Trophoblast cell (in vitro differentiated cells and primary cell): Measurements from ENCODE around the gene RAMP3. TPM values are rescaled to one million over a fixed set of nuclear protein-coding genes. Genes with fewer than 3 reads are reported as not detected.

Experiments
- DNase-seq, 2 donors: peaks; one replicate each; pipeline ENCODE4 v3.0.0-alpha.2; 2016
- H2AFZ ChIP-seq: 2 replicates; pipeline ENCODE4 v1.6.1; 2013; ENCODE audit warnings: low read length, moderate library complexity, mild to moderate bottlenecking; ENCODE audit not compliant: insufficient read depth, poor library complexity
- H2AK5ac ChIP-seq: 2 replicates; pipeline ENCODE4 v1.6.1; 2013; ENCODE audit warnings: mild to moderate bottlenecking, low read length
- H2BK120ac ChIP-seq: 2 replicates; pipeline ENCODE4 v1.6.1; 2013; ENCODE audit warnings: low read length, mild to moderate bottlenecking, moderate library complexity; ENCODE audit not compliant: insufficient read depth, poor library complexity
- H2BK12ac ChIP-seq: 2 replicates; pipeline ENCODE4 v1.6.1; 2013; ENCODE audit warnings: mild to moderate bottlenecking, low read length, moderate library complexity
- H2BK5ac ChIP-seq: 2 replicates; pipeline ENCODE4 v1.6.1; 2013; ENCODE audit warnings: low read length, low read depth, moderate library complexity, mild to moderate bottlenecking; ENCODE audit not compliant: poor library complexity
- H3K14ac ChIP-seq: 2 replicates; pipeline ENCODE4 v1.6.1; 2013; ENCODE audit warnings: mild to moderate bottlenecking, low read length
- H3K18ac ChIP-seq: 2 replicates; pipeline ENCODE4 v1.6.1; 2013; ENCODE audit warnings: mild to moderate bottlenecking, low read length
- H3K23ac ChIP-seq: 2 replicates; pipeline ENCODE4 v1.6.1; 2013; ENCODE audit warnings: low read length
- H3K27ac ChIP-seq: 2 replicates; pipeline ENCODE4 v1.5.1; 2013; ENCODE audit warnings: low read depth, mild to moderate bottlenecking, inconsistent platforms, low read length, moderate library complexity
- H3K27me3 ChIP-seq: 2 replicates; pipeline ENCODE4 v1.6.1; 2013; ENCODE audit warnings: inconsistent platforms, mild to moderate bottlenecking, low read length, moderate library complexity; ENCODE audit not compliant: insufficient read depth
- H3K36me3 ChIP-seq, 2 experiments: 1 replicate in 1 of 2; 2 replicates in 1 of 2; pipeline ENCODE4 v1.6.1; 2013; ENCODE audit warnings: low read length in 2 of 2, mild to moderate bottlenecking in 2 of 2, moderate library complexity in 1 of 2; ENCODE audit not compliant: insufficient read depth in 2 of 2, control insufficient read depth in 1 of 2
- H3K4ac ChIP-seq: 2 replicates; pipeline ENCODE4 v1.6.1; 2013; ENCODE audit warnings: low read depth, mild to moderate bottlenecking, low read length, moderate library complexity
- H3K4me1 ChIP-seq, 2 experiments: 1 replicate in 1 of 2; 2 replicates in 1 of 2; pipeline ENCODE4 v1.6.1; 2013; ENCODE audit warnings: low read length in 2 of 2, mild to moderate bottlenecking in 2 of 2, moderate library complexity in 1 of 2; ENCODE audit not compliant: insufficient read depth in 2 of 2, control insufficient read depth in 1 of 2
- H3K4me2 ChIP-seq: 2 replicates; pipeline ENCODE4 v1.6.1; 2013; ENCODE audit warnings: inconsistent platforms, mild to moderate bottlenecking, low read length, moderate library complexity
- H3K4me3 ChIP-seq: 2 replicates; pipeline ENCODE4 v1.5.1; 2013; ENCODE audit warnings: mild to moderate bottlenecking, low read depth, low read length, inconsistent platforms
- H3K79me1 ChIP-seq: one replicate; pipeline ENCODE4 v1.6.1; 2013; ENCODE audit warnings: low read length
- H3K79me2 ChIP-seq: 2 replicates; pipeline ENCODE4 v1.6.1; 2013; ENCODE audit warnings: low read length, mild to moderate bottlenecking; ENCODE audit not compliant: control insufficient read depth, insufficient read depth, poor library complexity
- H3K9ac ChIP-seq: 2 replicates; pipeline ENCODE4 v1.6.1; 2013; ENCODE audit warnings: mild to moderate bottlenecking, low read length
- H3K9me3 ChIP-seq: 2 replicates; pipeline ENCODE4 v1.6.1; 2013; ENCODE audit warnings: low read depth, mild to moderate bottlenecking, control low read depth, inconsistent platforms, low read length; ENCODE audit not compliant: insufficient read depth
- H4K12ac ChIP-seq: 2 replicates; pipeline ENCODE4 v1.6.1; 2013; ENCODE audit warnings: low read depth, mild to moderate bottlenecking, low read length, moderate library complexity
- H4K8ac ChIP-seq: 2 replicates; pipeline ENCODE4 v1.6.1; 2013; ENCODE audit warnings: low read depth, mild to moderate bottlenecking, low read length, moderate library complexity
- H4K91ac ChIP-seq: one replicate; pipeline ENCODE4 v1.6.1; 2013; ENCODE audit warnings: low read depth, mild to moderate bottlenecking, low read length, moderate library complexity
- WGBS: extraction: QIAGEN DNeasy Blood & Tissue Kit; methylation state at CpG from one replicate; pipeline ENCODE4 v1.1.7; 2013; ENCODE audit warnings: missing lambda C conversion rate; ENCODE audit not compliant: insufficient read length, insufficient coverage; ENCODE audit errors: extremely low coverage; 5-methylcytosine and 5-hydroxymethylcytosine counted together
- polyA plus RNA-seq: library from polyadenylated mRNA; stranded (reverse); fragments of 200-250 nt; gene quantifications from 2 replicates; pipeline ENCODE4 v1.2.3, GENCODE V29; 2013

The RAMP3 gene
- not detected in 2 replicates for polyA plus RNA-seq

DNA sequence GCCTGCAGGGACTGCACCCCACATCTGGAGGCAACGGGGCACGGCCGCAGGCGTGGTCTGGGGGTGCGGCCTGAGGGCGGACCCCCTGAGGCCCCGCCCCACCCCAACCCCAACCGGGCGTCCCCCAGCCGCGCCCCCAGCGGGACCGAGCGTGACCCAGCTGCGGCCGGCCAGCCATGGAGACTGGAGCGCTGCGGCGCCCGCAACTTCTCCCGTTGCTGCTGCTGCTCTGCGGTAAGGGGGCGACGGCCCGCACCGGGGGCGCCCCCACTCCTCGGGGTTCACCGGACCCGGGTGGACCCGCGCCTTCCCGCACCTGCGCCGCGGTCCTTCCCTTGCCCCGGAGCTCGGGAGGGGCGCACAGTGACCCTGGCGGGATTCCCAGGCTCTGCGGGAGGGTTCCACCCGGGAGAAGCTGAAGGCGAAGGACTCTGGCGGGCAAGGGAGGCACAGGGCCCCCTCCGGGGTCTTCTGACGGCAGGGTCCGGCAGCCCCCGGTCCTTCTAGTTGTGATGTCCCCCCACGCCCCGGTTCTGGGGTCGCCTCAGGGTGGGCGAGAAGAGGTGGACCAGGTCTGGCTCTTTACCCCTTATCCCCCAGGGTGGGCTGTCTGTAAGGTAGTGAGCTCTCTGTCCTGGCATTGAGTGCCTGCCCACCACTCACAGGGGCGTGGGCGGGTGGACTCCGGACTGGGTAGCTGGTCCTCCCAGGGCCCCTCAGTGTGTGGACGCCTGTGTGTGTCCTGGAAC, at the start of gene RAMP3:
RAMP3 (plus strand) TSS at position 139 of the 749 bp plus-strand sequence; CDS start at position 177, 38 bp downstream.
- no peak within 1 kb of the TSS for H2AFZ ChIP-seq

DNA sequence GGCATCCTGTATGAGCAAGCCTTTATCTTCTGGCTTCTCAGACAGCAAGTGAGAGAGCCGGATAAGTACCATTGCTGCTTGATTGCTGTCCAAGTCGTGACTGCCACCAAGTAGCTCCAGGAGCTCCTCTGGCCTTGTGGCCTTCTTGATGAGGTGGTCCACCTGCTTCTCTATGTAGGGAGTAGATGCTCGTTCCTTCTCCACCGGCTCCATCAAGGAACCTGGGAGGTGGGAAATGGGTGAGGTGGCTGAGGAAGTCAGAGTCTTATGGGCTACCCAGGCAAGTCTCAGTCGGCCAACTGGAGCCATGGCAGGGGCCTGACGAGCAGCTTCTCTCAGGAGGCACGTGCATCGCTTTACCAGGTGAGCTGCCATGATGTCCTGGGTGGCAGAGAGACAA, 48.7 kb upstream of the RAMP3 start:
- Histone ChIP-seq H4K8ac (no peak overlapping the region), H2BK12ac (no peak overlapping the region), H4K91ac (no peak overlapping the region), H3K27ac (no peak overlapping the region), H3K9me3 (no peaks in the 10 kb centered on the region), H3K4me2 (no peak overlapping the region), H3K18ac (peak overlapping the region; percentile 17), H3K4me1 (no peaks in the 10 kb centered on the region), H3K9ac (no peak overlapping the region), H4K12ac (no peak overlapping the region), H2AK5ac (no peak overlapping the region), H3K79me2 (peaks cover 2% of the 10 kb centered on the region), H3K27me3 (no peaks in the 10 kb centered on the region), H2BK5ac (no peak overlapping the region), H3K23ac (no peak overlapping the region), H3K4me3 (no peak overlapping the region), H2BK120ac (no peak overlapping the region), H3K79me1 (peaks cover 4% of the 10 kb centered on the region), H3K14ac (no peak overlapping the region), H3K36me3 (peaks cover 42 to 50% of the 10 kb centered on the region in 2 experiments), H3K4ac (peak overlapping the region; percentile 34), H2AFZ (no peak overlapping the region)
- DNase-seq: no peak
- whole genome bisulfite sequencing: no CpG with 5 or more reads among the region's 8 CpGs

More for the DNA sequence above, at the start of gene RAMP3:
- Histone ChIP-seq H2AK5ac (no peak within 1 kb of the TSS), H3K27ac (no peak within 1 kb of the TSS), H3K9me3 (peaks cover 13% of the 10 kb centered on the region), H2BK5ac (no peak within 1 kb of the TSS), H3K23ac (no peak within 1 kb of the TSS), H3K36me3 (no peaks in the 10 kb centered on the region), H3K4ac (no peak within 1 kb of the TSS), H2BK12ac (no peak within 1 kb of the TSS), H3K79me2 (no peaks in the 10 kb centered on the region), H3K14ac (no peak within 1 kb of the TSS), H4K91ac (no peak within 1 kb of the TSS), H3K79me1 (no peaks in the 10 kb centered on the region), H3K18ac (no peak within 1 kb of the TSS), H3K4me2 (no peak within 1 kb of the TSS), H3K27me3 (peaks cover 23% of the 10 kb centered on the region), H2BK120ac (no peak within 1 kb of the TSS), H4K8ac (no peak within 1 kb of the TSS), H3K4me3 (no peak within 1 kb of the TSS), H4K12ac (no peak within 1 kb of the TSS), H3K9ac (no peak within 1 kb of the TSS), H3K4me1 (peaks cover 0 to 2% of the 10 kb centered on the region in 2 experiments)
- no peak for DNase-seq
- whole genome bisulfite sequencing: no CpG with 5 or more reads among the region's 56 CpGs

GRCh38 chr7:45111298-45112223, 46.0 kb upstream of the RAMP3 start, which contains the start of gene TBRG4:
Gene TBRG4, minus strand, starts transcription at chr7:45111697. Its CDS starts 2,460 bp downstream, at chr7:45109237.
- Histone ChIP-seq H2BK5ac (peak within 1 kb of the TSS; percentile 49), H3K27ac (peak within 1 kb of the TSS; percentile 85), H3K9ac (peak within 1 kb of the TSS; percentile 98), H4K8ac (peak within 1 kb of the TSS; percentile 98), H2BK12ac (no peak within 1 kb of the TSS), H3K18ac (peak within 1 kb of the TSS; percentile 94), H3K23ac (no peak within 1 kb of the TSS), H3K27me3 (no peaks in the 10 kb centered on the region), H3K79me1 (peaks cover 4% of the 10 kb centered on the region), H3K36me3 (peaks cover 18 to 23% of the 10 kb centered on the region in 2 experiments), H2AFZ (peak within 1 kb of the TSS; percentile 94), H3K4ac (peak within 1 kb of the TSS; percentile 67), H3K4me3 (peak within 1 kb of the TSS; percentile 100), H3K79me2 (peaks cover 2% of the 10 kb centered on the region), H3K9me3 (no peaks in the 10 kb centered on the region), H2AK5ac (peak within 1 kb of the TSS; percentile 75), H4K91ac (peak within 1 kb of the TSS; percentile 60), H2BK120ac (peak within 1 kb of the TSS; percentile 58), H4K12ac (peak within 1 kb of the TSS; percentile 95), H3K14ac (peak within 1 kb of the TSS; percentile 90), H3K4me1 (no peaks in the 10 kb centered on the region), H3K4me2 (peak within 1 kb of the TSS; percentile 72)
- WGBS: no CpG with 5 or more reads among the region's 64 CpGs
- DNase-seq: peak; percentile 94 to 98

GRCh38 chr7:45112648-45113047, 44.9 kb upstream of the RAMP3 start:
- Histone ChIP-seq H3K4me3 (no peak overlapping the region), H3K36me3 (peaks cover 10 to 13% of the 10 kb centered on the region in 2 experiments), H3K27me3 (no peaks in the 10 kb centered on the region), H3K79me2 (peaks cover 2% of the 10 kb centered on the region), H4K8ac (no peak overlapping the region), H3K79me1 (peaks cover 4% of the 10 kb centered on the region), H3K4ac (no peak overlapping the region), H2AFZ (no peak overlapping the region), H3K23ac (no peak overlapping the region), H2BK12ac (no peak overlapping the region), H3K27ac (no peak overlapping the region), H4K12ac (no peak overlapping the region), H3K9me3 (no peaks in the 10 kb centered on the region), H3K9ac (no peak overlapping the region), H3K18ac (no peak overlapping the region), H3K14ac (no peak overlapping the region), H2BK5ac (no peak overlapping the region), H3K4me1 (no peaks in the 10 kb centered on the region), H2BK120ac (no peak overlapping the region), H2AK5ac (no peak overlapping the region), H3K4me2 (no peak overlapping the region), H4K91ac (no peak overlapping the region)
- no peak for DNase-seq
- WGBS: no CpG with 5 or more reads among the region's 1 CpG
